Kasumi-1 (cell line): Measurements from ENCODE around the gene SLC41A2.
A peak's percentile ranks its signal among the peaks of the same experiment; 100 is the strongest.
"Not testable (repeated sequence)": the region's sequence is repeated elsewhere in the genome, so short reads cannot be mapped to it uniquely, and the experiment has no call there.

ENCODE experiments used
- DNase-seq, 2 experiments: peaks; one replicate each; lab custom pipeline; 2025; lab: John Stamatoyannopoulos, UW

The SLC41A2 gene

GRCh38 chr12:104958001-104958804 is at the start of gene SLC41A2:
Gene SLC41A2, minus strand, starts transcription at chr12:104958290. Its CDS starts 29,763 bp downstream, at chr12:104928527.
- DNase-seq: peak; percentile 29 to 36

GRCh38 chr12:105001476-105001875 is 43.4 kb upstream of the SLC41A2 start:
- no peak for DNase-seq

GRCh38 chr12:104999347-104999685 is 41.2 kb upstream of the SLC41A2 start:
- DNase-seq: no peak

GRCh38 chr12:104998423-104999346 is 40.6 kb upstream of the SLC41A2 start:
- DNase-seq: no peak

GRCh38 chr12:104997541-104997940 is 39.5 kb upstream of the SLC41A2 start:
- DNase-seq: no peak

- no peak for DNase-seq
Observed at GRCh38 chr12:104994336-104994735, 36.2 kb upstream of the SLC41A2 start.

- no peak for DNase-seq
Observed at GRCh38 chr12:104991565-104992128, 33.6 kb upstream of the SLC41A2 start.

- no peak for DNase-seq
Observed at GRCh38 chr12:104990950-104991349, 32.9 kb upstream of the SLC41A2 start.

GRCh38 chr12:104986022-104986941 is 28.2 kb upstream of the SLC41A2 start, which contains the start of gene NOPCHAP1:
Gene NOPCHAP1, plus strand, starts transcription at chr12:104986316. Its CDS starts 37 bp downstream, at chr12:104986353.
- peak; percentile 90 to 94 for DNase-seq

- DNase-seq: no peak
Observed at GRCh38 chr12:104985206-104985605, 27.1 kb upstream of the SLC41A2 start.

- not testable (repeated sequence) for DNase-seq
Observed at GRCh38 chr12:104977688-104978087, 19.6 kb upstream of the SLC41A2 start.

- DNase-seq: no peak
Observed at GRCh38 chr12:104976703-104977102, 18.6 kb upstream of the SLC41A2 start.

GRCh38 chr12:104975587-104976343 is 17.7 kb upstream of the SLC41A2 start:
- DNase-seq: no peak

GRCh38 chr12:104974626-104975290 is 16.7 kb upstream of the SLC41A2 start:
- no peak for DNase-seq

- DNase-seq: no peak
Observed at GRCh38 chr12:104973250-104973649, 15.2 kb upstream of the SLC41A2 start.

GRCh38 chr12:104971306-104971705 is 13.2 kb upstream of the SLC41A2 start:
- no peak for DNase-seq

- DNase-seq: no peak
Observed at GRCh38 chr12:104969343-104969742, 11.3 kb upstream of the SLC41A2 start.

- no peak for DNase-seq
Observed at GRCh38 chr12:104966677-104967076, 8.6 kb upstream of the SLC41A2 start.

GRCh38 chr12:104964856-104965205 is 6.7 kb upstream of the SLC41A2 start:
- DNase-seq: no peak
